ES-I3 (cell line): ENCODE results near the gene DYDC2.

Experiments used
- H3K36me3 ChIP-seq: 2 replicates; pipeline ENCODE4 v1.6.1; 2013; ENCODE audit warnings: mild to moderate bottlenecking, low read length, control low read depth, moderate library complexity; ENCODE audit not compliant: insufficient read depth
- H3K4me1 ChIP-seq: 2 replicates; pipeline ENCODE4 v1.6.1; 2013; ENCODE audit warnings: mild to moderate bottlenecking, control low read depth, low read length; ENCODE audit not compliant: insufficient read depth
- H3K9ac ChIP-seq: 2 replicates; pipeline ENCODE4 v1.6.1; 2013; ENCODE audit warnings: low read depth, mild to moderate bottlenecking, low read length, moderate library complexity
- H3K9me3 ChIP-seq: 2 replicates; pipeline ENCODE4 v1.6.1; 2013; ENCODE audit warnings: mild to moderate bottlenecking, low read length, moderate library complexity; ENCODE audit not compliant: control insufficient read depth, insufficient read depth

The DYDC2 gene

GRCh38 chr10:80356563-80356988 is at the start of gene DYDC2, which contains the start of gene DYDC1:
TSS of gene DYDC2 (plus strand) at chr10:80356781. CDS start at chr10:80362444, 5,663 bp downstream.
TSS of gene DYDC1 (minus strand) at chr10:80356755. CDS start at chr10:80352601, 4,154 bp downstream.
- Histone ChIP-seq H3K9me3 (no peaks in the 10 kb centered on the region), H3K36me3 (no peaks in the 10 kb centered on the region), H3K4me1 (no peaks in the 10 kb centered on the region; the same call in 1 of the 2 replicates), H3K9ac (peak within 1 kb of the TSS; percentile 55)

GRCh38 chr10:80313523-80313922 is 43.1 kb upstream of the DYDC2 start:
- no peaks in the 10 kb centered on the region for H3K4me1 ChIP-seq
- no peak overlapping the region for H3K9ac ChIP-seq
- no peaks in the 10 kb centered on the region for H3K36me3 ChIP-seq
- H3K9me3 ChIP-seq, result no peaks in the 10 kb centered on the region

GRCh38 chr10:80315391-80315790 is 41.2 kb upstream of the DYDC2 start:
- no peaks in the 10 kb centered on the region for H3K4me1 ChIP-seq
- H3K9me3 ChIP-seq, result no peaks in the 10 kb centered on the region
- H3K9ac ChIP-seq, result no peak overlapping the region
- no peaks in the 10 kb centered on the region for H3K36me3 ChIP-seq

GRCh38 chr10:80318742-80319141 is 37.8 kb upstream of the DYDC2 start:
- no peaks in the 10 kb centered on the region for H3K9me3 ChIP-seq
- H3K4me1 ChIP-seq, result 0 out of 2 replicates have a peak, but pooled peaks cover 3% of the 10 kb centered on the region
- no peaks in the 10 kb centered on the region for H3K36me3 ChIP-seq
- no peak overlapping the region for H3K9ac ChIP-seq

GRCh38 chr10:80319318-80319717 is 37.3 kb upstream of the DYDC2 start:
- H3K36me3 ChIP-seq, result no peaks in the 10 kb centered on the region
- no peak overlapping the region for H3K9ac ChIP-seq
- H3K9me3 ChIP-seq, result no peaks in the 10 kb centered on the region
- H3K4me1 ChIP-seq, result 0 out of 2 replicates have a peak, but pooled peaks cover 5% of the 10 kb centered on the region

GRCh38 chr10:80319725-80320290 is 36.8 kb upstream of the DYDC2 start:
- Histone ChIP-seq H3K9ac (no peak overlapping the region), H3K36me3 (no peaks in the 10 kb centered on the region), H3K9me3 (no peaks in the 10 kb centered on the region), H3K4me1 (0 out of 2 replicates have a peak, but pooled peaks cover 7% of the 10 kb centered on the region)

- Histone ChIP-seq H3K9ac (no peak overlapping the region), H3K4me1 (0 out of 2 replicates have a peak, but pooled peaks cover 10% of the 10 kb centered on the region), H3K9me3 (no peaks in the 10 kb centered on the region), H3K36me3 (no peaks in the 10 kb centered on the region)
Observed at GRCh38 chr10:80320377-80320776, 36.2 kb upstream of the DYDC2 start.

GRCh38 chr10:80321183-80321582 is 35.4 kb upstream of the DYDC2 start:
- no peak overlapping the region for H3K9ac ChIP-seq
- H3K9me3 ChIP-seq, result no peaks in the 10 kb centered on the region
- H3K4me1 ChIP-seq, result 0 out of 2 replicates have a peak, but pooled peaks cover 10% of the 10 kb centered on the region
- no peaks in the 10 kb centered on the region for H3K36me3 ChIP-seq

GRCh38 chr10:80322158-80322557 is 34.4 kb upstream of the DYDC2 start:
- H3K4me1 ChIP-seq, result 0 out of 2 replicates have a peak, but pooled peaks cover 10% of the 10 kb centered on the region
- H3K9ac ChIP-seq, result no peak overlapping the region
- H3K9me3 ChIP-seq, result no peaks in the 10 kb centered on the region
- H3K36me3 ChIP-seq, result no peaks in the 10 kb centered on the region

GRCh38 chr10:80322711-80323110 is 33.9 kb upstream of the DYDC2 start:
- Histone ChIP-seq H3K9me3 (no peaks in the 10 kb centered on the region), H3K9ac (no peak overlapping the region), H3K4me1 (0 out of 2 replicates have a peak, but pooled peaks cover 10% of the 10 kb centered on the region), H3K36me3 (no peaks in the 10 kb centered on the region)

GRCh38 chr10:80323311-80323710 is 33.3 kb upstream of the DYDC2 start:
- Histone ChIP-seq H3K4me1 (0 out of 2 replicates have a peak, but pooled peaks cover 10% of the 10 kb centered on the region), H3K9ac (no peak overlapping the region)

GRCh38 chr10:80324086-80324485 is 32.5 kb upstream of the DYDC2 start:
- Histone ChIP-seq H3K9ac (no peak overlapping the region), H3K9me3 (no peaks in the 10 kb centered on the region), H3K4me1 (0 out of 2 replicates have a peak, but pooled peaks cover 10% of the 10 kb centered on the region), H3K36me3 (no peaks in the 10 kb centered on the region)

More at GRCh38 chr10:80323311-80323710, 33.3 kb upstream of the DYDC2 start:
- no peaks in the 10 kb centered on the region for H3K36me3 ChIP-seq
- no peaks in the 10 kb centered on the region for H3K9me3 ChIP-seq

GRCh38 chr10:80324891-80325364 is 31.7 kb upstream of the DYDC2 start:
- H3K36me3 ChIP-seq, result no peaks in the 10 kb centered on the region
- 0 out of 2 replicates have a peak, but pooled peaks cover 10% of the 10 kb centered on the region for H3K4me1 ChIP-seq
- no peak overlapping the region for H3K9ac ChIP-seq
- H3K9me3 ChIP-seq, result no peaks in the 10 kb centered on the region

- Histone ChIP-seq H3K36me3 (no peaks in the 10 kb centered on the region), H3K9ac (no peak overlapping the region)
Observed at GRCh38 chr10:80333983-80334382, 22.6 kb upstream of the DYDC2 start.

GRCh38 chr10:80344276-80344675 is 12.3 kb upstream of the DYDC2 start:
- Histone ChIP-seq H3K9ac (no peak overlapping the region), H3K4me1 (no peaks in the 10 kb centered on the region), H3K36me3 (no peaks in the 10 kb centered on the region), H3K9me3 (no peaks in the 10 kb centered on the region)

More at GRCh38 chr10:80333983-80334382, 22.6 kb upstream of the DYDC2 start:
- no peaks in the 10 kb centered on the region for H3K4me1 ChIP-seq
- no peaks in the 10 kb centered on the region for H3K9me3 ChIP-seq
